ENCODE data around the gene PLEKHH1.

DNA sequence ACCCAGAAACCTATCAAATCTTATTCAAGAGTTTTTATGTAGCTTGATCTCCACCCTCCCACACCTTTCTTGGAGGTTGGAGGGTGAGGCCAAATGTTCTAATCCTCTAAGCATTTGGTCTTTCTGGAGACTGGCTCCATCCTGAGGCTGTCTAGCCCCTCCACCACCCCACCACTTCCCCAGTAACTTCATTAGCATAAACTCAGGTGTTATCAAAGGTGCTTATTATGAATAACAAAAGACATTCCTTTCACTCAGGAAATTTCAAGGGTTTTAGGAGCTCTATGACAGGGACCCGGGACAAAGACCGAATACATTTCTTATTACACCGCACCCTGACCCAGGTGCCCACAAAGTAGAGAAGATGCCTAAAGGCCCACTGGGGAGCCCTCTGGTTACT, 41.8 kb upstream of the PLEKHH1 start:
- TF ChIP-seq POLR2A (IDR thresholded peaks at IDR 0.05) = no peak
- TF ChIP-seq, protein P1, sequence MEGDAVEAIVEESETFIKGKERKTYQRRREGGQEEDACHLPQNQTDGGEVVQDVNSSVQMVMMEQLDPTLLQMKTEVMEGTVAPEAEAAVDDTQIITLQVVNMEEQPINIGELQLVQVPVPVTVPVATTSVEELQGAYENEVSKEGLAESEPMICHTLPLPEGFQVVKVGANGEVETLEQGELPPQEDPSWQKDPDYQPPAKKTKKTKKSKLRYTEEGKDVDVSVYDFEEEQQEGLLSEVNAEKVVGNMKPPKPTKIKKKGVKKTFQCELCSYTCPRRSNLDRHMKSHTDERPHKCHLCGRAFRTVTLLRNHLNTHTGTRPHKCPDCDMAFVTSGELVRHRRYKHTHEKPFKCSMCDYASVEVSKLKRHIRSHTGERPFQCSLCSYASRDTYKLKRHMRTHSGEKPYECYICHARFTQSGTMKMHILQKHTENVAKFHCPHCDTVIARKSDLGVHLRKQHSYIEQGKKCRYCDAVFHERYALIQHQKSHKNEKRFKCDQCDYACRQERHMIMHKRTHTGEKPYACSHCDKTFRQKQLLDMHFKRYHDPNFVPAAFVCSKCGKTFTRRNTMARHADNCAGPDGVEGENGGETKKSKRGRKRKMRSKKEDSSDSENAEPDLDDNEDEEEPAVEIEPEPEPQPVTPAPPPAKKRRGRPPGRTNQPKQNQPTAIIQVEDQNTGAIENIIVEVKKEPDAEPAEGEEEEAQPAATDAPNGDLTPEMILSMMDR (IDR thresholded peaks at IDR 0.05) = no peak
